ENCODE results near the gene EPSTI1. TPM values are rescaled to one million over a fixed set of nuclear protein-coding genes. Genes with fewer than 3 reads are reported as not detected.

Gene EPSTI1
- total RNA-seq, 1 experiment from 2014 or later = 1.9 TPM

GRCh38 chr13:42990291-42991232 lies 1.5 kb downstream of the EPSTI1 start:
- ATAC-seq = no peak
- H3K4me2 ChIP-seq (ENCODE audit: low read length) = no peak overlapping the region
- H3K4me3 ChIP-seq (ENCODE audit: low read length) = no peak overlapping the region
- CTCF ChIA-PET = no interaction called here
- BruUV-seq (replicated peaks) = no TSS peak
- H3K9me2 ChIP-seq (replicated peaks; ENCODE audit: low read length) = no peaks in the 10 kb centered on the region
- H3K4me1 ChIP-seq (ENCODE audit: insufficient read depth, low read length) = 0 out of 2 replicates have a peak, but pooled peaks cover 4% of the 10 kb centered on the region
- H4K20me1 ChIP-seq (ENCODE audit: low read length) = no peaks in the 10 kb centered on the region
- no peak overlapping the region for H3K9ac ChIP-seq (ENCODE audit: low read length)
- no peaks in the 10 kb centered on the region for H3F3A ChIP-seq (ENCODE audit: low read length, unreplicated experiment)
- no peaks in the 10 kb centered on the region for H3K27me3 ChIP-seq (ENCODE audit: low read length)
- no peaks in the 10 kb centered on the region for H3K36me3 ChIP-seq (ENCODE audit: low read depth, low read length)
- H3K27ac ChIP-seq (ENCODE audit: low read length) = no peak overlapping the region
- intact Hi-C loops (cut with micrococcal nuclease) = no loop called here
- H2AFZ ChIP-seq (ENCODE audit: low read length) = no peak overlapping the region
- no peaks in the 10 kb centered on the region for H3K79me2 ChIP-seq (ENCODE audit: low read length)
- POLR2A ChIA-PET (ENCODE audit: unreplicated experiment) = interaction anchor here (0.5 kb wide), 1 partner anchor 888 kb away, joined by 3 read pairs; no protein-coding TSS in a partner anchor
- no peaks in the 10 kb centered on the region for H3K9me3 ChIP-seq (ENCODE audit: low read length)
- no peak for DNase-seq
- TF ChIP-seq EZH2 (IDR thresholded peaks at IDR 0.05; ENCODE audit: low read length, unreplicated experiment) (no peak), EZH2phosphoT487 (IDR thresholded peaks at IDR 0.05; ENCODE audit: borderline replicate concordance, low read length) (no peak)
- TF ChIP-seq, protein P1, sequence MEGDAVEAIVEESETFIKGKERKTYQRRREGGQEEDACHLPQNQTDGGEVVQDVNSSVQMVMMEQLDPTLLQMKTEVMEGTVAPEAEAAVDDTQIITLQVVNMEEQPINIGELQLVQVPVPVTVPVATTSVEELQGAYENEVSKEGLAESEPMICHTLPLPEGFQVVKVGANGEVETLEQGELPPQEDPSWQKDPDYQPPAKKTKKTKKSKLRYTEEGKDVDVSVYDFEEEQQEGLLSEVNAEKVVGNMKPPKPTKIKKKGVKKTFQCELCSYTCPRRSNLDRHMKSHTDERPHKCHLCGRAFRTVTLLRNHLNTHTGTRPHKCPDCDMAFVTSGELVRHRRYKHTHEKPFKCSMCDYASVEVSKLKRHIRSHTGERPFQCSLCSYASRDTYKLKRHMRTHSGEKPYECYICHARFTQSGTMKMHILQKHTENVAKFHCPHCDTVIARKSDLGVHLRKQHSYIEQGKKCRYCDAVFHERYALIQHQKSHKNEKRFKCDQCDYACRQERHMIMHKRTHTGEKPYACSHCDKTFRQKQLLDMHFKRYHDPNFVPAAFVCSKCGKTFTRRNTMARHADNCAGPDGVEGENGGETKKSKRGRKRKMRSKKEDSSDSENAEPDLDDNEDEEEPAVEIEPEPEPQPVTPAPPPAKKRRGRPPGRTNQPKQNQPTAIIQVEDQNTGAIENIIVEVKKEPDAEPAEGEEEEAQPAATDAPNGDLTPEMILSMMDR (conservative IDR thresholded peaks at IDR 0.05; ENCODE audit: low read depth, low read length) = no peak

DNA sequence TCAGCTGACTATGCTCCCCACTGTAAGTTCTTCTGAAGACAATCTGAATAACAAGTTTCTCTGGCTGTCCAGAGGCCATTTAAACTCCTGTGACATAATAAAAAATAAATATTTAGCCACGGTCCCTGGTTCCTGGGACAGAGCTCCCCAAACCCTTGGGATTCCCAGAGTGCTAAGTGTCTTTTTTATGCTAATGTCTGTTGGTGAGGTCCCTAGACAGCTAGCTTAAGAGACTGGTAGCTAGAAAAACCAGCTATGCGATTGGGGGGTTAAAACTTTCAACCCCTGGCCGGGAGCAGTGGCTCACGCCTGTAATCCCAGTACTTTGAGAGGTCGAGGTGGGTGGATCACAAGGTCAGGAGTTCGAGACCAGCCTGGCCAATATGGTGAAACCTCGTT lies 5.9 kb downstream of the EPSTI1 start:
- Histone ChIP-seq H3K9ac (ENCODE audit: low read length) (no peak overlapping the region), H3K27me3 (ENCODE audit: low read length) (no peaks in the 10 kb centered on the region), H3K4me3 (ENCODE audit: low read length) (no peak overlapping the region), H3K9me3 (ENCODE audit: low read length) (no peaks in the 10 kb centered on the region), H3K4me1 (ENCODE audit: insufficient read depth, low read length) (0 out of 2 replicates have a peak, but pooled peaks cover 4% of the 10 kb centered on the region), H2AFZ (ENCODE audit: low read length) (no peak overlapping the region), H3K27ac (ENCODE audit: low read length) (no peak overlapping the region), H3K79me2 (ENCODE audit: low read length) (no peaks in the 10 kb centered on the region), H3F3A (ENCODE audit: low read length, unreplicated experiment) (no peaks in the 10 kb centered on the region), H4K20me1 (ENCODE audit: low read length) (no peaks in the 10 kb centered on the region), H3K4me2 (ENCODE audit: low read length) (no peak overlapping the region), H3K36me3 (ENCODE audit: low read depth, low read length) (no peaks in the 10 kb centered on the region), H3K9me2 (replicated peaks; ENCODE audit: low read length) (no peaks in the 10 kb centered on the region)
- BruUV-seq (replicated peaks) = no TSS peak
- TF ChIP-seq EZH2phosphoT487 (IDR thresholded peaks at IDR 0.05; ENCODE audit: borderline replicate concordance, low read length) (no peak), EZH2 (IDR thresholded peaks at IDR 0.05; ENCODE audit: low read length, unreplicated experiment) (no peak)
- TF ChIP-seq, protein P1 (conservative IDR thresholded peaks at IDR 0.05; ENCODE audit: low read depth, low read length) = no peak
- ChIA-PET CTCF (no interaction called here), POLR2A (ENCODE audit: unreplicated experiment) (no interaction called here)
- intact Hi-C loops (cut with micrococcal nuclease) = no loop called here
- no peak for DNase-seq
- ATAC-seq = no peak

Data from PC-3 (cell line).